ENCODE measurements around the gene TP53TG3F. TPM values are rescaled to one million over a fixed set of nuclear protein-coding genes. Genes with fewer than 3 reads are reported as not detected.
"Not testable (repeated sequence)": the region's sequence is repeated elsewhere in the genome, so short reads cannot be mapped to it uniquely, and the experiment has no call there.

Gene TP53TG3F, protein sequence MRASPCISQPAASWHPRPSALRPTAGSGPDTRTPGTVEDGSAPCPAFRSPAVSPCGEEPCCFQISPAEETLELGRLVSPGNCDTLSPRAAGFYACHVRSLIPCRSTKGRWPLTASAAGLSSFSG
- total RNA-seq (not detected in 2 replicates), polyA plus RNA-seq (not detected in 2 replicates)

DNA sequence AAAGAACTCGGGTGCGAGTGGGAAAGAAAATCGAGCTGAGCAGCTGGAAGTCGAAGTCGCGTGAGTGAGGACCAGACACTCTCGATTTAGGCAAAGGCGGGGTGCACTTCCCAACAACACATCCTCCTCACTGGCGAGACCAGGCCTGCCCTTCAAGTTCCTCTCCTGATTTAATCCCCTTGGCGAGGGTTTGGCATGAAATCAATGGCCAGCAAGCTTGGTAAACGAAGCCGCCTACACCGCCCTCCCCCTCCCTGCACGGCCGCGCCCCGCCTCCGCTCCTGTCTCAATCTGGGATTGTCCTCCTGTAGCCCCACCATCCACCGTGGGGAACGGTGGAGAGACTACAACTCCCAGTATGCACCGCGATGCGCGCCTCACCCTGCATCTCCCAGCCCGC, at the start of gene TP53TG3F:
Gene TP53TG3F (plus strand): TSS at position 301 of the 400 bp plus-strand sequence. CDS start 68 bp downstream, at position 369.
- no CpG with 5 or more reads among the region's 25 CpGs for WGBS (ENCODE audit: low lambda C conversion rate, missing lambda C conversion rate)

DNA sequence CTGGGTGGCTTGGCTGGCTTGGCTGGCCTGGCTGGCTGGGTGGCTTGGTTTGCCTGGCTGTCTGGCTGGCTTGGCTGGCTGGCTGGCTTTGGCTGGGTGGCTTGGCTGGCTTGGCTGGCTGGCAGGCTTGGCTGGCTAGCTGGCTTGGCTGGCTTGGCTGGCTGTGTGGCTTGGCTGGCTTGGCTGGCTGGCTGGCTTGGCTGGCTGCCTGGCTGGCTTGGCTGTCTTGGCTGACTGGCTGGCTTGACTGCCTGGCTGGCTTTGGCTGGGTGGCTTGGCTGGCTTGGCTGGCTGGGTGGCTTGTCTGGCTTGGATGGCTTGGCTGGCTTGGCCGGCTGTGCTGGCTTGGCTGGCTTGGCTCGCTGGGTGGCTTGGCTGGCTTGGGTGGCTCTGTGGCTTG, 32.2 kb downstream of the TP53TG3F start:
- H3K9me3 ChIP-seq (ENCODE audit: low read depth); H3K9me2 ChIP-seq (replicated peaks; ENCODE audit: insufficient read depth); H2AFZ ChIP-seq; H3K27ac ChIP-seq; H4K20me1 ChIP-seq (ENCODE audit: insufficient read depth, poor library complexity, severe bottlenecking); DNase-seq (ENCODE audit: low spot score); H3K36me3 ChIP-seq (replicated peaks; ENCODE audit: insufficient read depth, low read depth); H3K4me2 ChIP-seq; H3K4me3 ChIP-seq; H3K79me2 ChIP-seq; H3K27me3 ChIP-seq; H3K4me1 ChIP-seq (ENCODE audit: insufficient read depth): not testable (repeated sequence)
- WGBS (ENCODE audit: low lambda C conversion rate, missing lambda C conversion rate): no CpG with 5 or more reads among the region's 2 CpGs

More for the DNA sequence above, at the start of gene TP53TG3F:
- not testable (repeated sequence) for DNase-seq (ENCODE audit: low spot score); H3K4me3 ChIP-seq; H3K27me3 ChIP-seq; H3K79me2 ChIP-seq; H4K20me1 ChIP-seq (ENCODE audit: insufficient read depth, poor library complexity, severe bottlenecking); H3K9me3 ChIP-seq (ENCODE audit: low read depth); H3K4me1 ChIP-seq (ENCODE audit: insufficient read depth); H3K4me2 ChIP-seq; H2AFZ ChIP-seq; H3K27ac ChIP-seq; H3K36me3 ChIP-seq (replicated peaks; ENCODE audit: insufficient read depth, low read depth); H3K9me2 ChIP-seq (replicated peaks; ENCODE audit: insufficient read depth)

DNA sequence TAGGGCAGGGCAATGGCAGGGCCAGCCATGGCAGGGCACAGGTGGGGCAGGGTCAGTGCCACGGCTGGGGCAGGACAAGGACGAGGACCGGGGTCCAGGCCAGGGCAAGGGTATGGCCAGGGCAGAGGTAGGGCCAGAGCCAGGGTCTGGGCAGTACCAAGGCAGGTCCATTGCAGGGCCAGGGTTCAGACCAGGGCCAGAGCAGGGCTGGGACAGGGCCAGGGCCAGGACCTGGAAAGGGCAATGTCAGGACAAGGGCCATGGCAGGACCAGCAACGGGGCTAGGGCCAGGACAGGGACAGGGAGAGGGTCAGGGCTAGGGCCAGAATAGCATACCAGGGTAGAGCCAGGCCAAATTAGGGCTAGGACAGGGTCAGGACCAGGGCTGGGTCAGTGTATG, 47.8 kb downstream of the TP53TG3F start:
- not testable (repeated sequence) for H3K27ac ChIP-seq; DNase-seq (ENCODE audit: low spot score); H4K20me1 ChIP-seq (ENCODE audit: insufficient read depth, poor library complexity, severe bottlenecking); H3K36me3 ChIP-seq (replicated peaks; ENCODE audit: insufficient read depth, low read depth); H3K4me2 ChIP-seq; H3K9me3 ChIP-seq (ENCODE audit: low read depth); H3K9me2 ChIP-seq (replicated peaks; ENCODE audit: insufficient read depth); H3K79me2 ChIP-seq; H3K4me3 ChIP-seq; H3K27me3 ChIP-seq; H3K4me1 ChIP-seq (ENCODE audit: insufficient read depth); H2AFZ ChIP-seq
- 81% methylated on average over 4 of the region's 4 CpGs for WGBS (ENCODE audit: low lambda C conversion rate, missing lambda C conversion rate)

DNA sequence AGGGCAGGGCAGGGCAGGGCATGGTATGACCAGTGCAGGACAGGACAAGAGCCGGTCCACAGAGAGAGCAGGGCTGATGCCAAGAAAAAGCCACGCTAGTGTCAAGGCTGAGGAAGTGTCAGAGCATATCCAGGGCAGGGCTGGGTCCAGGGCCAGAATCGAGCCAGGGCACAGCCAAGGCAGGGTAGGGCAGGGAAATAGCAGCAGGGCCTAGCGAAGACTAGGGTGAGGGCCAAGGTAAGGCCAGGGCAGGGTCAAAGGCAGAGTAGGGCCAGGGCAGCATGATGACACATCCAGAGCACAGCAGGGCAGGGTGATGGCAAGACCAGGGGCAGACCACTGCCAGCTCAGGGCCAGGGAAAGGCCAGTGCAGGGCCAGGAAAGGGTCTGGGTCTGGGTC, 49.7 kb downstream of the TP53TG3F start:
- H3K4me1 ChIP-seq (ENCODE audit: insufficient read depth); DNase-seq (ENCODE audit: low spot score); H3K4me3 ChIP-seq; H4K20me1 ChIP-seq (ENCODE audit: insufficient read depth, poor library complexity, severe bottlenecking); H3K9me3 ChIP-seq (ENCODE audit: low read depth); H3K27me3 ChIP-seq; H3K4me2 ChIP-seq; H3K9me2 ChIP-seq (replicated peaks; ENCODE audit: insufficient read depth); H3K79me2 ChIP-seq; H3K36me3 ChIP-seq (replicated peaks; ENCODE audit: insufficient read depth, low read depth); H3K27ac ChIP-seq; H2AFZ ChIP-seq: not testable (repeated sequence)
- no CpG with 5 or more reads among the region's 4 CpGs for WGBS (ENCODE audit: low lambda C conversion rate, missing lambda C conversion rate)

DNA sequence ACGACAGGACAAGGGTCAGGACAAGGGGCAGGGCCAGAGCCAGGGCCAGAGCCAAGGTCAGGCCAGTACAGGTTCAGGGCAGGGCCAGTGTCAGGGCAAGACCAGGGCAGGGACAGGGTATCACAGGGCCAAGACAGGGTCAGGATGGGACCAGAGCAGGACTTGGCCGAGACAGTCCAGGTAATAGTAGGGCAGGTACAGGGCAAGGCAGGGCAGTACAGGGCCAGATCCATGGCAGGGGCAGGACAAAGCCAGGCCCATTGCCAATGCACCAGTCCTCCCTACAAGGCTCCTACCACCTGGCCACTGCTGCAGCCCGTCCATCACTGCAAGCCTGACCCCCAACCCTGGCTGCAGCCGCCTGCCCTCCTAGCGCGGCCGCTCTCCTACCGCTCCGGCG, 50.5 kb downstream of the TP53TG3F start:
- H3K9me2 ChIP-seq (replicated peaks; ENCODE audit: insufficient read depth); DNase-seq (ENCODE audit: low spot score); H3K4me1 ChIP-seq (ENCODE audit: insufficient read depth); H2AFZ ChIP-seq; H3K27ac ChIP-seq; H3K4me3 ChIP-seq; H3K9me3 ChIP-seq (ENCODE audit: low read depth); H4K20me1 ChIP-seq (ENCODE audit: insufficient read depth, poor library complexity, severe bottlenecking); H3K27me3 ChIP-seq; H3K4me2 ChIP-seq; H3K36me3 ChIP-seq (replicated peaks; ENCODE audit: insufficient read depth, low read depth); H3K79me2 ChIP-seq: not testable (repeated sequence)
- 100% methylated on average over 1 of the region's 10 CpGs for WGBS (ENCODE audit: low lambda C conversion rate, missing lambda C conversion rate)

Small RNA genes lying within 50 kb of the gene (small RNA-seq; reads per million reads assigned to genes)
- gene AC136944.5 (not detected), gene AC136944.6 (not detected)

Other genes with a start within 250 kb of the TP53TG3F start
- gene TP53TG3E, start 155.3 kb upstream of the TP53TG3F start, total RNA-seq: not detected in 2 replicates
- gene TP53TG3E, start 155.3 kb upstream of the TP53TG3F start, polyA plus RNA-seq: not detected in 2 replicates
- gene TP53TG3B, start 98.8 kb upstream of the TP53TG3F start, total RNA-seq: not detected in 2 replicates
- not detected in 2 replicates for gene TP53TG3B, start 98.8 kb upstream of the TP53TG3F start, polyA plus RNA-seq